Activated CD4-positive, alpha-beta T cell treated with anti-CD3 and anti-CD28 coated beads for 24 hours (primary cell): ENCODE data around the gene FYB2.
"Not testable (repeated sequence)": the region's sequence is repeated elsewhere in the genome, so short reads cannot be mapped to it uniquely, and the experiment has no call there.

ENCODE experiments used
- DNase-seq, 2 donors: peaks; one replicate each; pipeline ENCODE4 v3.0.0-alpha.2; 2020; ENCODE audit warnings: low read depth in 2 of 2

FYB2 gene

DNA sequence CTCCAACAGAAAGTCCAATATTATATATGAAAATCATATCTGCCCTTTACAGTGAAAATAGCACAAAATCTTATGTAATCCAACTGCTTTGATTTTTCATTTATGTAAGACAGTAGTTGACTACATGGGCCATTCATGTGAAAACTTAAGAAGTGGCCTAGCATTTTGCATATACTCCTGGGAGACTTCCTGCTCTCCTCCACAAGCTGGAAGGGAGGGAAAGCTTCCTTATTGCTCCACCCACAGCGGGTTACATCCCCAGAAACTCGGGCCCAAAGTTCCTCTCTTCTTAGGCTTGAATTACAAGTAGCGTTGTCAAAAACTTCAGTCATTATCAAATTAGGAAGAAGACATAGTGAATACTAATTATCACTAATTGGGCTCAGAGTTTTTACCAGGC is 29.2 kb downstream of the FYB2 start:
- no peak for DNase-seq

DNA sequence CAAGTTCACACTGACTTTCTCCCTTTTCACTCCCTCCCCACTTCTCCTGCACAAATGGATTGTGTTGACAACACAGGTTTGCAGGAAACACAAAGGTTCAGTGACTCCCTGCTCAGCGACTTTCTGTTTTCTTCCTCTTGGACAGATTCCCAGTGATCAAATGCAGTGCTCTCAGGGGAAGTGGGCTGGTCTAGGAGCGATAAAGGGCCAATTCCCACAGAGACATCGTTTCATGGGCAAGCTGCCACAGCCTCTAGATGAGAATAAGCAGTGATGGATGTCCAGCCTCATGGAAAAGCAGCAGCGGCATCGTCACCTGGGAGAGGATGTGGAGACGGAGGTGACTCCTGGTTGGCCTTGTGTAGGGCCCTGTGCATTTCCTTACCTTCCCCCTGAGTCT is 30.6 kb downstream of the FYB2 start:
- no peak for DNase-seq

DNA sequence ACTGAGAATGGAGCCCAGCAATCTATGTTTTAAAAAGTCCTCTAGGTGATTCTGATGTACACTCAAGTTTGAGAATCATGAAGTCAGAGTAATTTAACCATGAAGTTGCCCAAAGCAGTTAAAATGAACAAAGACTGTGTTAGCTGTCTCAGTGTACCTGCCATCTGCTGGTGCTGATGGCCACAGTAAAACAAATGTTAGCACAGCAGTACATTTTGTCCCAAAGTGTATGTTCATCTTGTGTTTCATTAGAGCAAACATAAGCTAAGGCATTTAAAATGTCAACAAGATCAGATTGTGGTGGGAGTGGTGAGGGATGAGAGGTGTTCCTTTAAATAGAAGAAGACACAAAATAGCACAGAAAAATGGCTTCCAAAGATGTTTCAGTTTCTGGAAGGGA is 31.1 kb downstream of the FYB2 start:
- DNase-seq = no peak

DNA sequence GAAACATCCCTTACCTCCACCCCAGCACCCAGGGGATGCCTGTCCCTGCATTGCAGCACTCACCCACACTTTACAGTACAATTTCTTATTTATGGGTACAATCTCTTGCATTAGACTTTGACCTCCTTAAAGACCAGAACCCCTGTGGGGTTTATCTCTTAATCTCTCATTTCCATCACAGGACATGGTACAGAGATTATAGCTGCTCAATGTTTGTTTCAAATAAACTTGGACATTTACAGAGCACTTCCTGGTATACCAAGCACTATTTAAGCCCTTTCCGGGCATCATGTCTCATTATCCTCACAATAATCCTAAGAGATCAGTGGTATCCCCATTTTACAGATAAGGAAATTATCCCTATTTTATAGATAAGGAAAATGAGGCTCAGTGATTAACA is 31.9 kb downstream of the FYB2 start:
- no peak for DNase-seq

GRCh38 chr1:56782773-56783172 is 36.4 kb downstream of the FYB2 start:
- DNase-seq = no peak

GRCh38 chr1:56780826-56781225 is 38.4 kb downstream of the FYB2 start:
- DNase-seq = no peak

- no peak for DNase-seq
These were observed 39.0 kb downstream of the FYB2 start for GRCh38 chr1:56780128-56780750.

GRCh38 chr1:56777972-56778371 is 41.2 kb downstream of the FYB2 start:
- no peak for DNase-seq

DNA sequence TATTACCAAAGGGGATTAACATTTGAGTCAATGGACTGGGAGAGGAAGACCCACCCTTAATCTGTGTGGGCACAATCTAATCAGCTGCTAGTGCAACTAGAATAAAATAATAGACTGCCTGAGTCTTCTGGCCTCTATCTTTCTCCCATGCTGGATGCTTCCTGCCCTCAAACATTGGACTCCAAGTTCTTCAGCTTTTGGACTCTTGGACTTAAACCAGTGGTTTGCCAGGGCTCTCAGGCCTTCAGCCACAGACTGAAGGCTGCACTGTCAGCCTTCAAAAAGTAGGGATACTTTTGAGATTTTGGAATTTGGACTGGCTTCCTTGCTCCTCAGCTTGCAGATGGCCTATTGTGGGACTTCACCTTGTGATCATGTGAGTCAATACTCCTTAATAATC is 44.5 kb downstream of the FYB2 start:
- DNase-seq = not testable (repeated sequence)

- no peak for DNase-seq
These were observed 45.1 kb downstream of the FYB2 start for GRCh38 chr1:56774067-56774609.

DNA sequence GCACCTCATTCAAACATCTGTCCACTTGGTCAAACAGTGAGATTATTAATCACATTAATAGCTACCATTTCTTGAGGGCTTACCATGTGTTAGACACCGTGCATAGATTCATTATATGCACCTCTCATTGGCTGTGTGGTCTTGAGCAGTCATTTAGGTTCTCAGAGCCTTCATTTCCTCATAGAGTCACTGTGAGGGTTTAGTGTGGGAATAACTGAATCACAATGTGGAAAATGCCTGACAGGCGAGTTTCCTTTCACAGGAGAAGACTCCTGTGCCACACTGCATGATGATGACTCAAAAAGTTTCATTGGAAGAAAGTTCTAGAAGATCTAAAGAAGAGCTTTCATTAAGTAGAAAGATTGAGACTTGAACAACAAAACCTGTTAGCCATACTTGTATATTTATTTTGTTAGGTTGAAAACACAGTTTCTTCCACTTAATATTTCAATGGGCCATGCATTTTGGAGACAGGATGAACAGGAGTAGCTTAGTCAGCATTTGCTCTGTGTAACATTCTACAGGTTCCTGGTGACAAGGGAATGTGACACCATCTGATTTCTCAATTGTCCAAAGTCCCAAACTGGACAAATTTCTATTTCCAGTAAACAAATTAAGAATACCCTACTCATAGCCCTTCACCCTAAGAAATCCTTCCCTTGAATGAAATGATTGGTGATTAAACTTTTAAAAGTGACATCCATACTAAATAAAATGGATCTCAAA is 45.7 kb downstream of the FYB2 start:
- DNase-seq = no peak

DNA sequence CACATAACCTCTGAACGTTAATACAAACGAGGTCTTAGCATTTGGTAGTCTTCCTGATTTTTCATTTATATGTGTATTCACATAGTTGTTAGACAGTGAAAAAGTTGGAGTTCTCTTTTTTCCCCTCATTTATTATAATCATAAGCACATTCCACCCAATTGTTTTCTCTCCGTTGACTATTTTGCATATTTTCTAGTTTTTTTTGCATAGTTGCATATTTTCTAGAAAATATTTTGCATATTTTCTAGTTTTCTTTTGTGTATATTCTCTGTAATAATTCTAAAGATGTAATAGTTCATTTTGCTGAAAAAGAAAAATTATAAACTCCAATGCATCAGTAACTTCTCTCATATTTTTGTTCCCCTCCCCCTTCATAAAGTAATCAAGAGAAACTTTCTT is 47.5 kb downstream of the FYB2 start:
- DNase-seq = no peak

DNA sequence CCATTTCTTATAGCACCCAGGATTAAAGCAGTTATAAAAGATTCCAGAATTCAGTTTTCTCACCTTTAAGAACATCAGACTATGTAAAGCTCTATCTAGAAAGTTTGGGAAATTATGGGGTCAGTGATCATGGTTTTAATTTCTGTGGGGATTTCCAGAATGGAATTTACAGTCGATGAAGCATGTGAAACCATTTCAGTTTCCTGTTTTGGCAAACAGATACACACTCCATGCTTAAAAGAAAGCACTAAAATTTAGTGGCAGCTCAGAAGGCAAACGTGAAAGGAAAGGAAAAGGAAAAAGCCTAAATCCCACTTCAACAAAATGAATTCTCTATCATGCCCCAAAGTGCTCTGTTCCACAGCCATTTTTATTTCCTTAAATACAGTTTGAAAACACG is 60.4 kb downstream of the FYB2 start:
- DNase-seq = no peak

GRCh38 chr1:56758135-56758534 is 61.1 kb downstream of the FYB2 start:
- DNase-seq = no peak

DNA sequence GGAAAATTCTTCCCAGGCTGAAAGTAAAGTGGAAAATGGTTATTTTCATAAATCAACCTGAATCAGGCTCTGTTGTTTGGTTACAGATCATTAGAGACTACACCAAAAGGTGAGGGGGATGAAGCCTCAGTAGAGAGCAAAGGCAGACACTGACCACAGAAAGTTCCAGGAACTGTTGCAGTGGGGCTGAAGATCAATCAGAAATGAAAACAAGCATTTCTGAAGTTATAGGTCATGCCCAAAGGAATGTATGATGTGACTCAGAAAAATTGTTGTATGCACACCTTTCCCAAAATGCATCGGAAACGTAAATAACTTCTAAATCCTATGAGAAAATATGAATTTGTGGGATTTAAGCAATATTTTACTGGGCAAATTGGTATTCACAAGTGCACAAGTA is 63.3 kb downstream of the FYB2 start:
- no peak for DNase-seq

DNA sequence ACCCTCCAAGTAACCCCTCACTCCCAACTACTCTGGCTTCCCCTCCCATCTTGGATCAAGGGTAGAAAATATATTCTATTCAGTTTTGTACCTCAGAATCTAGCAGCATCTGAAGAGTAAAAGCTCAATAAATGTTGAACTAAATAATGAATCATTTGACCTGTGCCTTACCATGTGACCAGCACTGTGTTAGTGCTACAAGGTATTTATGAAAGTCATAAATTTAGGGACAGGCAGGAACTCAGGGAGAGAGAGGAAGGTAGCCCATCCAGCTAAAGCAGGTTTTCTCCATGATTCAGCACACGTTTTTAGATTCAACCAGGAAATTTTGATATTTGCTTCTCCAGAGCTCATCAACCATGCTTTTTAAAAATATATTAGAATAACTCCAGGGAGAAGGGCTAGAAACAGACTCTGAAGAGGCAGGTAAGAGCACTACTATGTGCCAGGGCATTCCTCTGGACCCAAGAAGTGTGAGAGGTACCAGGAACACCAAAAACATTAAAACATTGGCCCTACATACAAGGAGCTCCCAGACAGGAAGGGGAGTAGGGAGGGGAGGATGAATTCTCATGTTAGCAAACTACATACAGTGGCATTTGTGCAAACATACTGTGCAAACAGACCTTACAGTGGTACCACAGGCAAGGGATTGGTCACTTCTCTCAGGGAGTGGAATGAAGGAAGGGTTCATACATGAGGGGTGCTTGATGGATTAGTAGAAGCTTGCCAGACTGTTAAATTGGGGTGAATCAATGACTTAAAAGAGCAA is 64.3 kb downstream of the FYB2 start:
- no peak for DNase-seq

GRCh38 chr1:56745231-56745630 is 74.0 kb downstream of the FYB2 start:
- no peak for DNase-seq

DNA sequence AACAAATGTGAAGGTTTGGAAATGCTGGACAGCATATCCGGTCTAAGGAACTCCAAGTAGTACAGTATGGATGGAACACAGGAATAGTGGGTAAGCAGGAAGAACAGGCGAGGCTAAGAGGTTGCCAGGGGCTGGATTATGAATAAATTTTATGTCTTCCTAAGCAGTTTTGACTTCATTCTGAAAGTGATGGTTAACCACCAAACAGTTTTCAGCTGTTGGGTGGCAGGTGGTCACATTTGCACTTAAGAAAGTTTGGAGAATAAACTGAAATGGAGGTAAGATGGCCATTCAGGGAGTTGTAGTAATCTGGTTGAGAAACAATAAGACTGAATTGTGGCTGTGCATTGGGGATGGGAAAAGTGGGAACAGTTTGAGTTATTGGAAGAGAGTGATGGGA is 90.2 kb downstream of the FYB2 start:
- no peak for DNase-seq

DNA sequence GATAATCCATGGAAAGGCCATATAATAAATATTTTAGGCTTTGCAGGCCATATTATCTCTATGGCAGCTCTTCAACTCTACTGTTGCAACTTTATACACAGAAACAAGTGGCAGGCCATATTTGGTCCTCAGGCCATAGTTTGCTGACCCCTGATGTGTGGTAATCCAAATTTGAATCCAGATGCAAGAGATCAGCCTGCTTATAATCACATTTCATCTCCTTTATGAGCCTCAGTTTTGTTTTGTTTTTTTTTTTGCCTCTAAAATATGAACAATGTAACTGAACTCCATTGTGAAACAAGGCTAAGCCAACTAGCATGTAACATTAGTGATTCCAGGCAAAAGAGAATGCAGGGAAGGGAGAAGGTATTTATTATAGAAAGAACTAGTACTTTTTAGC is 92.5 kb downstream of the FYB2 start:
- DNase-seq = no peak

DNA sequence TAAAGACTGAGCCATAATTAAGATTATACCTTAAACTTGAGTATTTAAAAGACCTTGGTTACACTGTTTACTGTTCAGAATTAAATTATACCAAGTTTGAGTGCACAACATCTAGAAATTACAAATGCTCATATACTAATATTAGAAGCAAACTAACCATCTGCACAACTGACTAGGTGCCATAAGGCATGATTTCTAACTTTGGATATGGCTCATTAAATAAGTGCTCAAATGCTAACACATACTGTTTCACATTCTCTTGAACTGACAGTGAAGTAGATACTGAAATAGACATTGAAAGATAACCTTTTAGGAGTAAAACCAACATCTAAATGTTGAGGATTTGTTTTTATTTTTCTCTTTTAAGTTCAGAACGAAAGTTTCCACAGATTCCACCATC is 100.0 kb downstream of the FYB2 start:
- no peak for DNase-seq

GRCh38 chr1:56715156-56715555 is 104.0 kb downstream of the FYB2 start:
- no peak for DNase-seq

DNA sequence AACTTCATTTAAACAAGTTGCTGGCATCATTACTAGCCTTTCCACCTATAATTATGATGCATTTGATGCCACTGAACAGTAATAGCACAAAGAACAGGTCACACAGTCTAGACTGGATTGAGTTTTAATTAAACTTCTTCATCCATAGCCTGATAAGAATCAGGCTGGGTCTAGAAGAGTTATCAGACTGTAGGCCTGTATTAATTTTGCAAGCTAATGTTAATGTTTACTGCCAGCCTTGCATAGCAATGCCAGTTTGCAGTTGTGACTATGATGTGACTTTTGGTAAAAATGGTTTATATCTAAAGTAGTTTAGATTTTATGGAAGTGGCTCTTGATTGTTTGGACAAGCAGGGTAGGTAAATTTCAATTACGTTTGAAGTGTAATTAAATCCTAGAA is 106.1 kb downstream of the FYB2 start:
- DNase-seq = no peak

DNA sequence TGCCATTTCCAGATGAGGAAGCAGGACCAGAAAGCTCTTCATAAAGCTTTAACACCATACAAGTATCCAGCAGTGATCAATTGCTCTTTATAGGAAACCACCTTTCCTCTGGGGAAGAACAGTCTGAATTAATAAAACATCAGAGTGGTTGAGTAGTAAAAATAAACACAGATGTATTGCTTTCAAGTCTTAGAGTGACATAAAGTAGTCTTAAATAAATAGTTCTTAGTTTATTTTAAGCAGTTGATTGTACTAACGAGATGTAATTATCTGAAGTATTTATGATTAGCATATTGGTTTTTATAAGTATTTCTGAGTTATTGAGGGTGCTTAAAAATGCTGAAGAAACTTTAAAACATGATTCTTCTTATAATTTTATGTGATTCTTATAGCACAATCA is 107.1 kb downstream of the FYB2 start:
- no peak for DNase-seq
